ENCODE results near the gene CHN2.

CHN2 gene

DNA sequence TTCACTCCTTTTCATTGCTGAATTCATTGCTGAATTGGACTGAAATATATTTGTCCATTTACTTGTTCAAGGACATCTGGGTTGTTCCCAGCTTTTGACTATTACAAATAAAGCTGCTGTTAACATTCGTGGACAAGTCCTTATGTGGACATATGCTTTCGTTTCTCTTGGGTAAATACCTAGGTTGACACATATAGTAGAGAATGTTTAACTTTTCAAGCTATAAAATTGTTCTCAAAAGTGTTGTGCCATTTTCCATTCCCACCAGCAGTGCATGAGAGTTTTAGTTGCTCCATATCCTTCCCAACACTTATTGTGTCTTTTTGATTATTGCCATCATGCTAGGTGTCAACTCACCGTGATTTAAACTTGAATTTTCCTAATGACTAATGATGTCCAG is 30.7 kb upstream of the CHN2 start:
- DNase-seq (ENCODE audit: insufficient read length, low spot score): no peak
- no peak for TF ChIP-seq POLR2A (IDR thresholded peaks at IDR 0.05; ENCODE audit: low read depth, low read length)
- peak; percentile 45 for FAIRE-seq

GRCh38 chr7:29167721-29168120 is 26.9 kb upstream of the CHN2 start:
- no peak for DNase-seq (ENCODE audit: insufficient read length, low spot score)
- no peak for TF ChIP-seq POLR2A (IDR thresholded peaks at IDR 0.05; ENCODE audit: low read depth, low read length)
- FAIRE-seq: no peak

GRCh38 chr7:29170781-29171180 is 23.8 kb upstream of the CHN2 start:
- FAIRE-seq: no peak

DNA sequence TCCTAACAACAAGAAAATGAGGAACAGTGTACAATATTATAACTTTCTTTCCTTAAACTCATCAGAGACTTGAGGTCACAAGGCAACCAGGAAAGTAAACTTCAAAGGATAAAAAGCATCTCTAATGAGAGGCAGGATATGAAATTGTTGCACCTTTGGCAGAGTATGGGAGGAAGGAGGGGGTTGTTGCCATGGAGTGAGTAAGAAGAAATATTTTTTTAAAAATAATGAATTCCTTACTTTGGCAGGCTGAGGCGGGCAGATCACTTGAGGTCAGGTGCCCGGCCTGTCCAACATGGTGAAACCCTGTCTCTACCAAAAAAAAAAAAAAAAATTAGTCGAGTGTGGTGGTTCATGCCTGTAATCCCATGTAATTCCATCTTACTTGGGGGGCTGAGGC is 21.1 kb upstream of the CHN2 start:
- no peak for TF ChIP-seq POLR2A (IDR thresholded peaks at IDR 0.05; ENCODE audit: low read depth, low read length)
- no peak for DNase-seq (ENCODE audit: insufficient read length, low spot score)
- no peak for FAIRE-seq

More at GRCh38 chr7:29170781-29171180, 23.8 kb upstream of the CHN2 start:
- no peak for TF ChIP-seq POLR2A (IDR thresholded peaks at IDR 0.05; ENCODE audit: low read depth, low read length)
- DNase-seq (ENCODE audit: insufficient read length, low spot score): no peak

DNA sequence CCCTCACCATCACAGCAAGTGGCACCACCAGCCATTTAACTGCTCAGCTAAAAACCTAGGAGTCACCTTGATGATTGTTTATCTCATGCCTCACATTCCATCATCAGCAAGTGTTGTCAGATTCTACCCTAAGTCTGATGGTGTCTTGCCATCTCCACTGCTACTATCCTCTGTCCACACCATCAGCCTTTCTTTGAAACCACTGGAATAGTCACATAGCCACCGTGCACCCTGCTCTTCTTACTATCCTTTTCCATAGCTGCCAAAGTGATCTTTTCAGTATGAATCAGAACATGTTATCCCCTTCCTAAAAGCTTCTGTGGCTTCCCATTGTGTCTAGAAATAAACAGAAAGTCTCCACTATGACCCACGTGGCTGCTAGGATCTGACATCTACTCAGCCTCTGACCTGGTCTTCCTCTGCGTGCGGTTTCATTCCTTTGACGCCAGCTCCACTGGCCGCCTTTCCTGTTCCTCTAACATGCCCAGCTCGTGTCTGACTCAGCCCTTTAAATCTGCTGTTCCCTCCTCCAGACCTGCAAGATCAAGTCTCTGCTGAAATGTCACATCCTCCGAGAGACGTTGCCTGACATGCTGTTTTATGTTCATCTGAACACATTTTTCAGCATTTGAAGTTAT is 16.5 kb upstream of the CHN2 start:
- no peak for DNase-seq (ENCODE audit: insufficient read length, low spot score)

DNA sequence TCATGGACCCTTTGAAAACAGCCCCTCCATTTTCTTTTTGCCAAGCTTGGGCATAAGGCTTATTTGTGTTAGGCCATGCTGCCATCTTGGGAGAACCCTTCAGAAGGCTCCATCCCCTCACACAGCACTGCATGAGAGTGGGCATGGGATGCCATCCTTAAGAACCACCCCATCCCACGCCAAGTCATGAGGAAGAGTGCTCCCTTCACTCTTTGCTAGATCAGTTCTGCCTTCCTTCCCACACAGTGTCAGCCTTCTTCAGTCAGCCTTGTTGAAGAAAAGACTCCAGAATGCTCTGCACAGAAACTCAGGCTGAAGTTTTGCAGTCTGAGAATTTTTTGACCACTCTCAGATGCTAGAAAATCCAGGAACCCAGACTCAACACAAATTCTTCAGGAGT is 15.5 kb upstream of the CHN2 start:
- TF ChIP-seq POLR2A (IDR thresholded peaks at IDR 0.05; ENCODE audit: low read depth, low read length): no peak
- DNase-seq (ENCODE audit: insufficient read length, low spot score): no peak
- FAIRE-seq: no peak

More for the DNA sequence above, 16.5 kb upstream of the CHN2 start:
- no peak for TF ChIP-seq POLR2A (IDR thresholded peaks at IDR 0.05; ENCODE audit: low read depth, low read length)
- FAIRE-seq: no peak

- DNase-seq (ENCODE audit: insufficient read length, low spot score) (no peak), FAIRE-seq (no peak)
- TF ChIP-seq POLR2A (IDR thresholded peaks at IDR 0.05; ENCODE audit: low read depth, low read length): no peak
Measured at GRCh38 chr7:29184599-29184998, 10.0 kb upstream of the CHN2 start.

- no peak for FAIRE-seq
- TF ChIP-seq POLR2A (IDR thresholded peaks at IDR 0.05; ENCODE audit: low read depth, low read length): no peak
- no peak for DNase-seq (ENCODE audit: insufficient read length, low spot score)
Measured at GRCh38 chr7:29185613-29186012, 9.0 kb upstream of the CHN2 start.

DNA sequence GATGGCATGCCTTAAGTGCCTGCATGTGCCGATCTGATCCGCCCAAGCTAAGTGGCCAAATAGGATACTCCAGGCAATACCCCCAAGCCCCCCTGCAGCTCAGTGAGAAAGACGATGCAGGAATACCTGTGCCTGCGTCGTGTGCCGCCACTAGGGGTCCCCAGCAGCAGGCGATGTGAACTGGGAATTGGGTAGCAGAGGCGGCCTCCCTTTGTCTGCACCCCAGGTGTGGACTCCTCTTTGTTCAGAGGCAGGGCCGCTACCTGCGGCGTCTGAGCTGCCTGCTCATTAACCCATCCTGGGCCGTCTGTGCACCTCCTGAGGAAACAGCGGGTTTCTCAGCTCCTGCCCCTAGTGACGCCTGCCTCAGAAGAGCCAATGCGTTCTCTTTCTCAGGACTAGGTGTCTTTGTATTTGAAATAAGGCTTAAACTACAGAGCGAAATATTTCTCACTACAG is 4.8 kb upstream of the CHN2 start:
- FAIRE-seq: no peak
- peak; percentile 63 for DNase-seq (ENCODE audit: insufficient read length, low spot score)
- no peak for TF ChIP-seq POLR2A (IDR thresholded peaks at IDR 0.05; ENCODE audit: low read depth, low read length)

GRCh38 chr7:29190349-29191045 is 4.1 kb upstream of the CHN2 start:
- TF ChIP-seq POLR2A (IDR thresholded peaks at IDR 0.05; ENCODE audit: low read depth, low read length): no peak
- FAIRE-seq (no peak), DNase-seq (ENCODE audit: insufficient read length, low spot score) (no peak)

- no peak for TF ChIP-seq POLR2A (IDR thresholded peaks at IDR 0.05; ENCODE audit: low read depth, low read length)
- FAIRE-seq: no peak
- no peak for DNase-seq (ENCODE audit: insufficient read length, low spot score)
Measured at GRCh38 chr7:29192323-29192722, 2.3 kb upstream of the CHN2 start.

DNA sequence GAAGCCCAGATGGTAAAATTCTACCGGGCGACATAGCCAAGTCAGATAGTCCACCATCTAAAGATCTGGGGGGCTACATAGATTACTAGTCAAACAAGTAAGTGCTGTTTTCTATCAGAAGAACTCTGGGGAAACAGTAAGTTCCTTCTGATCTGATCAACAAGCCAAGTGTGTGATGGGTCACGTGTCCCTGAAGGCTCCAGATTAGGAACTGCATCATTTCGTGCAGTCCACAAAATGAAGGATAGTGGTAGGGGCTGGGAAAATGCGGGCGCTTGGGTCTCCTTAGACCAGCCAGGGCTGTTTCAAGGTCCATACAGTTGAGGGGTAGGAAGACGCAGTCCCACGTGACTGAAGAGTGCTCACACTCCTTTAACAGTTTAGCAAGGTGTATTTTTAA is 1.8 kb upstream of the CHN2 start:
- FAIRE-seq: no peak
- TF ChIP-seq POLR2A (IDR thresholded peaks at IDR 0.05; ENCODE audit: low read depth, low read length): no peak
- DNase-seq (ENCODE audit: insufficient read length, low spot score): no peak

DNA sequence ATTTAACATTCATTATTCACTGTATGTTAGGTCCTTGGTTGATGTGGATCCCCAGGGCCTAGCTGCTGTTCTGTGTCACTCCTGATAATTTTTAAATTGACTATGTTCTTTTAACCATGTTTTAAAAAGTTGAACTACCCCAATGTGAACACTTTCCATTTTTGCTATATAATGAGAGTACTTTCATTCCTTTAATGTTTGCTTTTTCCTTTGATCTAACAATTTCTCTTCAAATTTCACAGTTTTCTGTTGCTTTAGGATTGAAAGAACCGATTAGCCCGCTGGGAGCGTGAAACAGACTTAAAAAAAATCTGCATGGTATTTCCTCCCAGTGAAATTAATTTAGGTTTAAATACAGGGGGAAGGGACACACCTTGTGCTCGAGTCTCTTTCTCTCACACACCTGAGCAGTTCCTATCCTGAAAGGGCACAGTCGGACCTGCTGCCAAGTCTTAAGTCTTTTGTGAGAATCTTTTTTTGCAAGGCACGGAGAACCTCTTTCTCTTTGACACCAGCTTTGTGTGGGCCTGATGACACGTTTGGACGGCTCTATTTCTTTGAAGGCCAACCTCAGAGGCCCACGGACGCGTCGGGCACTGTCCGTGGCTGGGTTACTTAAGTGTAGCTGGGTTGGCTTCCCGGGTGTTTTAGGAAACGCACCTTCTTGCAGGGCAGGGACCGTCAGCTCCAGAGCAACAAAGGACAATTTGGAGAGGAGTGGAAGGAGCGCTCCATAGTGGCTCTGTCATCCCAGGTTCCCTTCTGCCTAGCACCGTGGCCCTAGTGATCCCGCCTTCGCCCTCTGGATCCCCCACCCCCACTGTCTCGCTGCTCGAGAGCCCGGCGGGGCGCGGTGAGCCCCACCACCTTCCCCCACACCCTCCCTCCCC is 1.0 kb upstream of the CHN2 start:
- FAIRE-seq: no peak
- no peak for DNase-seq (ENCODE audit: insufficient read length, low spot score)
- TF ChIP-seq POLR2A (IDR thresholded peaks at IDR 0.05; ENCODE audit: low read depth, low read length): no peak

DNA sequence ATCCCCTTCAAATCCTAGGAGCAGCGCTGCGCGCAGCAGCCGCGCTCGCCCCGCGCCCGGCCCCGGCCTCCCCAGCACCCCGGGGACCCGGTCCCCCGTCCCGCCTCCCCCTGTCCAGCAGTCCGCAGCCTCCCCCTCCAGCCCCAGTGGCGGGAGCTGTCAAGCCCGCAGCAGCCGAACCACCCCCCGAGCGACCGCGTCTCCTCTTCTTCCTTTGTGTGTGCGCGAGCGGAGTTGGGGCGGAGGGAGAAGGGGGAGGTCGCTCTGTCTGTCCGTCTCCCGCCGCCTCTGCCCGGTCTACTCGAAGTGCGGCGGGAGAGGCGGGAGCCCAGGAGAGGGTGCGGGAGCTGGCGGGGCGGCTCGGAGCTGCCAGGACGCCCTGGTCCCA is 375 bp upstream of the CHN2 start:
- FAIRE-seq (no peak), DNase-seq (ENCODE audit: insufficient read length, low spot score) (no peak)
- no peak for TF ChIP-seq POLR2A (IDR thresholded peaks at IDR 0.05; ENCODE audit: low read depth, low read length)
